HEK293 (cell line): ENCODE data around the gene MISP3.

Experiments
- CTCF ChIA-PET: fragments of 350-600 bp; formaldehyde crosslinking; extraction: SDS; loops from one replicate; lab custom pipeline; 2021; ENCODE audit warnings: antibody characterized with exemption; lab: Yijun Ruan, JAX
- POLR2A ChIA-PET: fragments of 300-600 bp; formaldehyde crosslinking; extraction: SDS; loops from one replicate; lab custom pipeline; 2020; ENCODE audit warnings: antibody characterized with exemption, inconsistent platforms; lab: Yijun Ruan, JAX
- H3K27ac ChIP-seq: fragments of 200-500 bp; sonication (Bioruptor generic); 2 replicates; pipeline ENCODE4 v1.5.1; 2014; ENCODE audit warnings: low read depth, low read length, control low read depth, inconsistent platforms; ENCODE audit errors: extremely low read depth
- H3K36me3 ChIP-seq, 2 experiments: fragments of 200-500 bp in 1 of 2; sonication (Bioruptor generic) in 1 of 2; 1 replicate in 1 of 2; 2 replicates in 1 of 2; pipeline ENCODE4 v1.5.1; 2014 to 2017; ENCODE audit warnings: inconsistent platforms in 2 of 2, low read length in 2 of 2; ENCODE audit not compliant: control insufficient read depth in 2 of 2, insufficient read depth in 1 of 2
- H3K4me1 ChIP-seq: fragments of 200-500 bp; sonication (Bioruptor generic); 2 replicates; pipeline ENCODE4 v1.5.1; 2014; ENCODE audit warnings: mild to moderate bottlenecking, low read length, inconsistent platforms; ENCODE audit not compliant: control insufficient read depth, insufficient read depth
- H3K4me3 ChIP-seq: 2 replicates; pipeline ENCODE4 v1.5.1; 2011; ENCODE audit warnings: low read depth, mild to moderate bottlenecking, control low read depth, low read length, moderate library complexity
- H3K9me3 ChIP-seq: fragments of 200-500 bp; sonication (Bioruptor generic); 2 replicates; pipeline ENCODE4 v1.5.1; 2014; ENCODE audit warnings: low read depth, low read length, inconsistent platforms; ENCODE audit not compliant: control insufficient read depth, insufficient read depth
- GFI1B ChIP-seq: fragments of 450-650 bp; formaldehyde crosslinking; IDR thresholded peaks from 2 replicates; pipeline ENCODE4 v1.5.1; 2016; ENCODE audit warnings: missing biosample characterization, missing genetic modification characterization
- GLIS2 ChIP-seq: fragments of 450-650 bp; formaldehyde crosslinking; IDR thresholded peaks from 2 replicates; pipeline ENCODE4 v1.5.1; 2016; ENCODE audit warnings: missing biosample characterization, missing genetic modification characterization
- HOXA7 ChIP-seq: sonication (generic); formaldehyde crosslinking; IDR thresholded peaks from 2 replicates; pipeline ENCODE4 v1.8.1; 2022; ENCODE audit warnings: missing genetic modification reagents, borderline replicate concordance
- KLF1 ChIP-seq: fragments of 450-650 bp; formaldehyde crosslinking; IDR thresholded peaks from 2 replicates; pipeline ENCODE4 v1.5.1; 2016; ENCODE audit warnings: missing biosample characterization, missing genetic modification characterization
- KLF9 ChIP-seq: fragments of 450-650 bp; formaldehyde crosslinking; IDR thresholded peaks from 2 replicates; pipeline ENCODE4 v1.5.1; 2016; ENCODE audit warnings: missing biosample characterization, missing genetic modification characterization, low read depth
- SETDB1 ChIP-seq: IDR thresholded peaks from one replicate; pipeline ENCODE4 v1.6.1; 2017; ENCODE audit warnings: mild to moderate bottlenecking, low read length, moderate library complexity, mixed read lengths; ENCODE audit not compliant: insufficient read length
- WT1 ChIP-seq: fragments of 450-650 bp; formaldehyde crosslinking; IDR thresholded peaks from 2 replicates; pipeline ENCODE4 v1.5.1; 2016; ENCODE audit warnings: missing biosample characterization, missing genetic modification characterization
- ZBTB20 ChIP-seq: fragments of 450-650 bp; formaldehyde crosslinking; IDR thresholded peaks from 2 replicates; pipeline ENCODE4 v1.5.1; 2016; ENCODE audit warnings: missing biosample characterization, missing genetic modification characterization
- ZBTB8A ChIP-seq: fragments of 450-650 bp; formaldehyde crosslinking; IDR thresholded peaks from 2 replicates; pipeline ENCODE4 v1.5.1; 2016; ENCODE audit warnings: missing biosample characterization, missing genetic modification characterization
- ZFP69B ChIP-seq: fragments of 450-650 bp; formaldehyde crosslinking; IDR thresholded peaks from 2 replicates; pipeline ENCODE4 v1.5.1; 2016; ENCODE audit warnings: missing biosample characterization, missing genetic modification characterization
- ZIC2 ChIP-seq: fragments of 450-650 bp; formaldehyde crosslinking; IDR thresholded peaks from 2 replicates; pipeline ENCODE4 v1.5.1; 2016; ENCODE audit warnings: missing biosample characterization, missing genetic modification characterization
- ZNF19 ChIP-seq: fragments of 450-650 bp; formaldehyde crosslinking; IDR thresholded peaks from 2 replicates; pipeline ENCODE4; 2016; ENCODE audit warnings: missing biosample characterization, missing genetic modification characterization, low read depth
- ZNF335 ChIP-seq: fragments of 450-650 bp; formaldehyde crosslinking; conservative IDR thresholded peaks from 2 replicates; pipeline ENCODE4 v1.5.1; 2016; ENCODE audit warnings: missing biosample characterization, missing genetic modification characterization
- ZNF394 ChIP-seq: fragments of 450-650 bp; formaldehyde crosslinking; IDR thresholded peaks from 2 replicates; pipeline ENCODE4 v1.5.1; 2016; ENCODE audit warnings: missing biosample characterization, missing genetic modification characterization, mild to moderate bottlenecking, moderate library complexity, borderline replicate concordance
- ZNF610 ChIP-seq: fragments of 450-650 bp; formaldehyde crosslinking; IDR thresholded peaks from 2 replicates; pipeline ENCODE4 v1.5.1; 2016; ENCODE audit warnings: missing biosample characterization, missing genetic modification characterization, borderline replicate concordance
- ZNF76 ChIP-seq: fragments of 450-650 bp; formaldehyde crosslinking; IDR thresholded peaks from 2 replicates; pipeline ENCODE4; 2016; ENCODE audit warnings: low read depth, missing biosample characterization, missing genetic modification characterization, borderline replicate concordance
- ZNF792 ChIP-seq: fragments of 450-650 bp; formaldehyde crosslinking; IDR thresholded peaks from 2 replicates; pipeline ENCODE4 v1.5.1; 2016; ENCODE audit warnings: missing biosample characterization, missing genetic modification characterization
- ZSCAN30 ChIP-seq: fragments of 450-650 bp; IDR thresholded peaks from 2 replicates; pipeline ENCODE4 v1.5.1; 2018; ENCODE audit warnings: missing biosample characterization, mild to moderate bottlenecking, missing genetic modification characterization, moderate library complexity
- TF ChIP-seq, protein P1 (sequence below): fragments of 450-650 bp; formaldehyde crosslinking; IDR thresholded peaks from 2 replicates; pipeline ENCODE4 v1.5.1; 2016; ENCODE audit warnings: missing biosample characterization, missing genetic modification characterization
- TF ChIP-seq, protein P2 (sequence below): fragments of 450-650 bp; formaldehyde crosslinking; IDR thresholded peaks from 2 replicates; pipeline ENCODE4 v1.5.1; 2016; ENCODE audit warnings: missing biosample characterization, missing genetic modification characterization
- TF ChIP-seq, protein P3 (sequence below): fragments of 450-650 bp; formaldehyde crosslinking; IDR thresholded peaks from 2 replicates; pipeline ENCODE4 v1.5.1; 2016; ENCODE audit warnings: missing biosample characterization, missing genetic modification characterization
- TF ChIP-seq, protein P4 (sequence below): fragments of 450-650 bp; formaldehyde crosslinking; IDR thresholded peaks from 2 replicates; pipeline ENCODE4 v1.5.1; 2016; ENCODE audit warnings: missing biosample characterization, missing genetic modification characterization
- TF ChIP-seq, protein P5 (sequence below): fragments of 450-650 bp; formaldehyde crosslinking; IDR thresholded peaks from 2 replicates; pipeline ENCODE4 v1.5.1; 2017; ENCODE audit warnings: missing biosample characterization, missing genetic modification characterization
- TF ChIP-seq, protein P6 (sequence below): fragments of 450-650 bp; formaldehyde crosslinking; IDR thresholded peaks from 2 replicates; pipeline ENCODE4 v1.5.1; 2016; ENCODE audit warnings: missing biosample characterization, missing genetic modification characterization

Gene MISP3

DNA sequence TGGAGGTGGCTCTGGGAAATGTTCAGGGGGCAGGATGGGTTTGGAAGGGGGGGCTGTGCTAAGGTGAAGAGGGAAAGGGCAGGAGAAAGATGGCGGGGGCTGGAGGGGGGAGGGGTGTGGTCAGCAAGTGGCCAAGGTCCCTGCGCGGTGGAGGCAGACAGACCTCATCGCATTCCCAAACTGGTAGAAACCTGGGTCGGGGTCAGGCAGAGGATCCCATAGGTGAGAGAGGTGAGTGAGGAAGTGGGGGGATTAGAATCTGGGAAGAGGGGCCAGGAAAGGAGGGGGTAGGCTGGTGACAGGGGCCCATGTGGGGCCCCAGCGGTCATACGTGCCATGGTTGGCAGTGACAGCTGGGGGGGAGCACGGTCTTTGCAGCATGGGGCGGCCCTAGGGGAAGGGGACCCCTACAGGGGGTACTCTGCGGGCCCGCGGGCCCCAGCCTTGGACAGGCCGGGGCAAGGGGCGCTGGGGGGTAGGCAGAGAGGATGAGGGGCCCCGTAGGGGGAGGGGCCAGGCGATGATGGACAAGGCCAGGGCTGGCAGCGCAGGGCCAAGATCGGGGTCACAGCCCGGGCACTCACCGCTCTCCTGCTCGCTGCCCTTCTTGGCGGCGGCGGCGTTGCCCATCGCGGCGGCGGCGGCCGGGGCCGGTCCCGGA lies 44.5 kb downstream of the MISP3 start:
- Histone ChIP-seq H3K4me3 (peak overlapping the region; percentile 76), H3K27ac (no peak overlapping the region; the same call in 1 of the 2 replicates), H3K9me3 (no peaks in the 10 kb centered on the region), H3K36me3 (peaks cover 0 to 20% of the 10 kb centered on the region in 2 experiments; a peak in 2 of 3 replicates), H3K4me1 (peaks cover 11% of the 10 kb centered on the region)
- ChIA-PET POLR2A (interaction anchor here (0.7 to 5.7 kb wide), 3 partner anchors 10 to 22 kb away, joined by 3 to 45 read pairs (median 4); partner anchors contain the start of gene ASF1B), CTCF (interaction anchor here (1.3 to 3.5 kb wide), 2 partner anchors 19 to 21 kb away, joined by 3 to 26 read pairs; partner anchors contain the start of gene ASF1B)
- TF ChIP-seq, protein P1, sequence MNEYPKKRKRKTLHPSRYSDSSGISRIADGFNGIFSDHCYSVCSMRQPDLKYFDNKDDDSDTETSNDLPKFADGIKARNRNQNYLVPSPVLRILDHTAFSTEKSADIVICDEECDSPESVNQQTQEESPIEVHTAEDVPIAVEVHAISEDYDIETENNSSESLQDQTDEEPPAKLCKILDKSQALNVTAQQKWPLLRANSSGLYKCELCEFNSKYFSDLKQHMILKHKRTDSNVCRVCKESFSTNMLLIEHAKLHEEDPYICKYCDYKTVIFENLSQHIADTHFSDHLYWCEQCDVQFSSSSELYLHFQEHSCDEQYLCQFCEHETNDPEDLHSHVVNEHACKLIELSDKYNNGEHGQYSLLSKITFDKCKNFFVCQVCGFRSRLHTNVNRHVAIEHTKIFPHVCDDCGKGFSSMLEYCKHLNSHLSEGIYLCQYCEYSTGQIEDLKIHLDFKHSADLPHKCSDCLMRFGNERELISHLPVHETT (tag by site-specific recombination), result 0 out of 2 replicates have a peak, but pooled peaks have one; percentile 23
- TF ChIP-seq, protein P2, sequence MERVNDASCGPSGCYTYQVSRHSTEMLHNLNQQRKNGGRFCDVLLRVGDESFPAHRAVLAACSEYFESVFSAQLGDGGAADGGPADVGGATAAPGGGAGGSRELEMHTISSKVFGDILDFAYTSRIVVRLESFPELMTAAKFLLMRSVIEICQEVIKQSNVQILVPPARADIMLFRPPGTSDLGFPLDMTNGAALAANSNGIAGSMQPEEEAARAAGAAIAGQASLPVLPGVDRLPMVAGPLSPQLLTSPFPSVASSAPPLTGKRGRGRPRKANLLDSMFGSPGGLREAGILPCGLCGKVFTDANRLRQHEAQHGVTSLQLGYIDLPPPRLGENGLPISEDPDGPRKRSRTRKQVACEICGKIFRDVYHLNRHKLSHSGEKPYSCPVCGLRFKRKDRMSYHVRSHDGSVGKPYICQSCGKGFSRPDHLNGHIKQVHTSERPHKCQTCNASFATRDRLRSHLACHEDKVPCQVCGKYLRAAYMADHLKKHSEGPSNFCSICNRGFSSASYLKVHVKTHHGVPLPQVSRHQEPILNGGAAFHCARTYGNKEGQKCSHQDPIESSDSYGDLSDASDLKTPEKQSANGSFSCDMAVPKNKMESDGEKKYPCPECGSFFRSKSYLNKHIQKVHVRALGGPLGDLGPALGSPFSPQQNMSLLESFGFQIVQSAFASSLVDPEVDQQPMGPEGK (tag by site-specific recombination), result peak; percentile 52
- TF ChIP-seq SETDB1 (no peak), HOXA7 (no peak), ZNF394 (tag by site-specific recombination) (no peak), ZNF610 (tag by site-specific recombination) (no peak), ZNF792 (tag by site-specific recombination) (peak; percentile 37; the same call in 1 of the 2 replicates), KLF9 (tag by site-specific recombination) (peak; percentile 55; the same call in 1 of the 2 replicates), ZFP69B (tag by site-specific recombination) (no peak), ZSCAN30 (tag by site-specific recombination) (0 out of 2 replicates have a peak, but pooled peaks have one; percentile 13), ZBTB20 (tag by site-specific recombination) (peak; percentile 49; the same call in 1 of the 2 replicates), GLIS2 (peak; percentile 72), ZIC2 (tag by site-specific recombination) (peak; percentile 69), GFI1B (tag by site-specific recombination) (0 out of 2 replicates have a peak, but pooled peaks have one; percentile 11), WT1 (tag by site-specific recombination) (no peak), ZNF19 (tag by site-specific recombination) (no peak), ZNF335 (tag by site-specific recombination) (peak; percentile 47), ZNF76 (tag by site-specific recombination) (peak; percentile 39; the same call in 1 of the 2 replicates), KLF1 (peak; percentile 31; the same call in 1 of the 2 replicates), ZBTB8A (tag by site-specific recombination) (0 out of 2 replicates have a peak, but pooled peaks have one; percentile 28)
- TF ChIP-seq, protein P3, sequence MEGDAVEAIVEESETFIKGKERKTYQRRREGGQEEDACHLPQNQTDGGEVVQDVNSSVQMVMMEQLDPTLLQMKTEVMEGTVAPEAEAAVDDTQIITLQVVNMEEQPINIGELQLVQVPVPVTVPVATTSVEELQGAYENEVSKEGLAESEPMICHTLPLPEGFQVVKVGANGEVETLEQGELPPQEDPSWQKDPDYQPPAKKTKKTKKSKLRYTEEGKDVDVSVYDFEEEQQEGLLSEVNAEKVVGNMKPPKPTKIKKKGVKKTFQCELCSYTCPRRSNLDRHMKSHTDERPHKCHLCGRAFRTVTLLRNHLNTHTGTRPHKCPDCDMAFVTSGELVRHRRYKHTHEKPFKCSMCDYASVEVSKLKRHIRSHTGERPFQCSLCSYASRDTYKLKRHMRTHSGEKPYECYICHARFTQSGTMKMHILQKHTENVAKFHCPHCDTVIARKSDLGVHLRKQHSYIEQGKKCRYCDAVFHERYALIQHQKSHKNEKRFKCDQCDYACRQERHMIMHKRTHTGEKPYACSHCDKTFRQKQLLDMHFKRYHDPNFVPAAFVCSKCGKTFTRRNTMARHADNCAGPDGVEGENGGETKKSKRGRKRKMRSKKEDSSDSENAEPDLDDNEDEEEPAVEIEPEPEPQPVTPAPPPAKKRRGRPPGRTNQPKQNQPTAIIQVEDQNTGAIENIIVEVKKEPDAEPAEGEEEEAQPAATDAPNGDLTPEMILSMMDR (tag by site-specific recombination), result peak; percentile 48; the same call in 1 of the 2 replicates
- TF ChIP-seq, protein P4, sequence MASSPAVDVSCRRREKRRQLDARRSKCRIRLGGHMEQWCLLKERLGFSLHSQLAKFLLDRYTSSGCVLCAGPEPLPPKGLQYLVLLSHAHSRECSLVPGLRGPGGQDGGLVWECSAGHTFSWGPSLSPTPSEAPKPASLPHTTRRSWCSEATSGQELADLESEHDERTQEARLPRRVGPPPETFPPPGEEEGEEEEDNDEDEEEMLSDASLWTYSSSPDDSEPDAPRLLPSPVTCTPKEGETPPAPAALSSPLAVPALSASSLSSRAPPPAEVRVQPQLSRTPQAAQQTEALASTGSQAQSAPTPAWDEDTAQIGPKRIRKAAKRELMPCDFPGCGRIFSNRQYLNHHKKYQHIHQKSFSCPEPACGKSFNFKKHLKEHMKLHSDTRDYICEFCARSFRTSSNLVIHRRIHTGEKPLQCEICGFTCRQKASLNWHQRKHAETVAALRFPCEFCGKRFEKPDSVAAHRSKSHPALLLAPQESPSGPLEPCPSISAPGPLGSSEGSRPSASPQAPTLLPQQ, result peak; percentile 63
- TF ChIP-seq, protein P5, sequence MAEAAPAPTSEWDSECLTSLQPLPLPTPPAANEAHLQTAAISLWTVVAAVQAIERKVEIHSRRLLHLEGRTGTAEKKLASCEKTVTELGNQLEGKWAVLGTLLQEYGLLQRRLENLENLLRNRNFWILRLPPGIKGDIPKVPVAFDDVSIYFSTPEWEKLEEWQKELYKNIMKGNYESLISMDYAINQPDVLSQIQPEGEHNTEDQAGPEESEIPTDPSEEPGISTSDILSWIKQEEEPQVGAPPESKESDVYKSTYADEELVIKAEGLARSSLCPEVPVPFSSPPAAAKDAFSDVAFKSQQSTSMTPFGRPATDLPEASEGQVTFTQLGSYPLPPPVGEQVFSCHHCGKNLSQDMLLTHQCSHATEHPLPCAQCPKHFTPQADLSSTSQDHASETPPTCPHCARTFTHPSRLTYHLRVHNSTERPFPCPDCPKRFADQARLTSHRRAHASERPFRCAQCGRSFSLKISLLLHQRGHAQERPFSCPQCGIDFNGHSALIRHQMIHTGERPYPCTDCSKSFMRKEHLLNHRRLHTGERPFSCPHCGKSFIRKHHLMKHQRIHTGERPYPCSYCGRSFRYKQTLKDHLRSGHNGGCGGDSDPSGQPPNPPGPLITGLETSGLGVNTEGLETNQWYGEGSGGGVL (tag by site-specific recombination), result peak; percentile 90
- TF ChIP-seq, protein P6, sequence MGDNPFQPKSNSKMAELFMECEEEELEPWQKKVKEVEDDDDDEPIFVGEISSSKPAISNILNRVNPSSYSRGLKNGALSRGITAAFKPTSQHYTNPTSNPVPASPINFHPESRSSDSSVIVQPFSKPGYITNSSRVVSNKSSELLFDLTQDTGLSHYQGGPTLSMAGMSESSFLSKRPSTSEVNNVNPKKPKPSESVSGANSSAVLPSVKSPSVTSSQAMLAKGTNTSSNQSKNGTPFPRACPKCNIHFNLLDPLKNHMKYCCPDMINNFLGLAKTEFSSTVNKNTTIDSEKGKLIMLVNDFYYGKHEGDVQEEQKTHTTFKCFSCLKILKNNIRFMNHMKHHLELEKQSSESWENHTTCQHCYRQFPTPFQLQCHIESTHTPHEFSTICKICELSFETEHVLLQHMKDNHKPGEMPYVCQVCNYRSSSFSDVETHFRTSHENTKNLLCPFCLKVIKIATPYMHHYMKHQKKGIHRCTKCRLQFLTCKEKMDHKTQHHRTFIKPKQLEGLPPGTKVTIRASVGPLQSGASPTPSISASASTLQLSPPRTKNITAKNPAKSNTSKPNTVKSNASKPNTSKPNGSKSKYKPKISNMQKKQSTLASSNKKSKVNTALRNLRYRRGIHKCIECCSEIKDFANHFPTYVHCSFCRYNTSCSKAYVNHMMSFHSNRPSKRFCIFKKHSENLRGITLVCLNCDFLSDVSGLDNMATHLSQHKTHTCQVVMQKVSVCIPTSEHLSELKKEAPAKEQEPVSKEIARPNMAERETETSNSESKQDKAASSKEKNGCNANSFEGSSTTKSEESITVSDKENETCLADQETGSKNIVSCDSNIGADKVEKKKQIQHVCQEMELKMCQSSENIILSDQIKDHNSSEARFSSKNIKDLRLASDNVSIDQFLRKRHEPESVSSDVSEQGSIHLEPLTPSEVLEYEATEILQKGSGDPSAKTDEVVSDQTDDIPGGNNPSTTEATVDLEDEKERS (tag by site-specific recombination), result no peak
